ENCODE results near the gene AFAP1L1. TPM values are rescaled to one million over a fixed set of nuclear protein-coding genes. Genes with fewer than 3 reads are reported as not detected.

AFAP1L1 gene
- total and polyA plus RNA-seq, 10 of the 15 experiments (the other 5 are each of a cell fraction or from before 2014, with no cell fraction given): 0.11 TPM; not detected in 9

- 22% methylated on average over 5 of the region's 5 CpGs for WGBS (ENCODE audit: insufficient coverage, insufficient replicate concordance, low lambda C conversion rate, missing lambda C conversion rate)
- ChIA-PET CTCF (no interaction called here), POLR2A (no interaction called here), SMC1A (ENCODE audit: uncharacterized antibody, unreplicated experiment) (no interaction called here), RAD21 (ENCODE audit: unreplicated experiment) (no interaction called here)
- BruUV-seq (replicated peaks): no TSS peak
- FAIRE-seq (no peak), DNase-seq (ENCODE audit: low read depth, low spot score) (no peak), ATAC-seq (no peak)
- Histone ChIP-seq H3K27ac (ENCODE audit: control insufficient read depth, insufficient read depth) (no peak overlapping the region), H2AFZ (ENCODE audit: control insufficient read depth, low read depth, low read length) (no peak overlapping the region), H3K9me3 (replicated peaks; ENCODE audit: control insufficient read depth, insufficient read depth, low read length) (no peaks in the 10 kb centered on the region), H4K20me1 (ENCODE audit: control insufficient read depth, insufficient read depth) (no peaks in the 10 kb centered on the region), H3K79me2 (ENCODE audit: control insufficient read depth, insufficient read depth, low read length) (no peaks in the 10 kb centered on the region), H3K4me2 (ENCODE audit: control insufficient read depth, insufficient read depth) (no peak overlapping the region), H3K4me3 (no peak overlapping the region), H3K36me3 (ENCODE audit: control insufficient read depth in 2 of 2, insufficient read depth in 2 of 2, low read length in 1 of 2) (no peaks in the 10 kb centered on the region), H3K9ac (ENCODE audit: control insufficient read depth, insufficient read depth, low read length) (no peak overlapping the region), H3K27me3 (replicated peaks in 1 of 2; ENCODE audit: control insufficient read depth in 2 of 2, insufficient read depth in 2 of 2, low read length in 1 of 2) (peaks cover 0 to 1% of the 10 kb centered on the region in 2 experiments; a peak in 2 of 4 replicates), H3K4me1 (ENCODE audit: control insufficient read depth, insufficient read depth, low read length) (no peaks in the 10 kb centered on the region)
- intact Hi-C loops (cut with micrococcal nuclease; ENCODE audit: unreplicated experiment): no loop called here
- in situ Hi-C loops (cut with MboI): no loop called here
- TF ChIP-seq SMARCA5 (IDR thresholded peaks at IDR 0.05) (no peak), CHD2 (IDR thresholded peaks at IDR 0.05; ENCODE audit: borderline replicate concordance, low read depth, low read length) (no peak), PBX3 (IDR thresholded peaks at IDR 0.05; ENCODE audit: insufficient replicate concordance, low read depth, low read length) (no peak), CREM (IDR thresholded peaks at IDR 0.05; ENCODE audit: low read depth) (no peak), RBBP5 (conservative IDR thresholded peaks at IDR 0.05) (no peak), EED (IDR thresholded peaks at IDR 0.05; ENCODE audit: low read depth) (no peak), JUNB (IDR thresholded peaks at IDR 0.05) (no peak), POLR2AphosphoS2 (IDR thresholded peaks at IDR 0.05; ENCODE audit: low read depth, low read length) (no peak), ATF3 (IDR thresholded peaks at IDR 0.05; ENCODE audit: borderline replicate concordance, extremely low read depth, low read depth, low read length) (no peak), ZNF274 (IDR thresholded peaks at IDR 0.05; ENCODE audit: insufficient read depth, insufficient read length) (no peak), POLR2AphosphoS5 (IDR thresholded peaks at IDR 0.05; ENCODE audit: low read length) (no peak), DPF2 (IDR thresholded peaks at IDR 0.05) (no peak), SMAD5 (IDR thresholded peaks at IDR 0.05; ENCODE audit: low read depth) (no peak), ZNF24 (IDR thresholded peaks at IDR 0.05) (no peak), ZNF622 (IDR thresholded peaks at IDR 0.05) (no peak), HDAC2 (IDR thresholded peaks at IDR 0.05) (no peak)
Measured at GRCh38 chr5:149284501-149284900, 12.8 kb downstream of the AFAP1L1 start.

Measured in GM12878 (cell line).